Central memory CD4-positive, alpha-beta T cell (primary cell): ENCODE data around the gene KRT10.
"Not testable (repeated sequence)": the region's sequence is repeated elsewhere in the genome, so short reads cannot be mapped to it uniquely, and the experiment has no call there.

ENCODE experiments used
- DNase-seq: peaks from one replicate; pipeline ENCODE4 v3.0.0; 2022
- total RNA-seq, 3 experiments: gene quantifications; one replicate each; lab custom pipeline; 2026; lab: John Stamatoyannopoulos, UW

The KRT10 gene
- total RNA-seq: 6.9 to 16.6 (median 16.0) reads per million in 3 experiments

GRCh38 chr17:40822132-40822812, at the start of gene KRT10:
KRT10 (minus strand) TSS chr17:40822614; CDS start chr17:40822585, 29 bp downstream.
- DNase-seq: no peak

DNA sequence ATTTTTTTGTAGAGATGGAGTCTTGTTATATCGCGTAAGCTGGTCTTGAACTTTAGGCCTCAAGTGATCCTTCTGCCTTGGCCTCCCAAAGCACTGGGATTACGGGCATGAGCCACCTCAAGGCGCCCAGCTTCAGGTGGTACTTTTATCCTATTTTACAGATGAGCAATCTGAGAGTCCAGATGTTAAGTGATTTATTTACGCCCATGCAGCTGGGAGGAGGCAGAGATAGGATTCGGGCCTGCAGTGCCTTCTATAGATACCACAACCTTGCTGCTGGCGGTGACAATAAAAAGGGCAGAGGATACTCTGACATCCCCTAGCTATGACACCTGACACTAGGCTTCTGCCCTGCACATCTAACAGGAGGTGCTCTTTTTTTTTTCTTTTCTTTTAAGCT, 48.9 kb upstream of the KRT10 start:
- no peak for DNase-seq

- DNase-seq: no peak
These were observed 47.7 kb upstream of the KRT10 start for GRCh38 chr17:40870136-40870535.

DNA sequence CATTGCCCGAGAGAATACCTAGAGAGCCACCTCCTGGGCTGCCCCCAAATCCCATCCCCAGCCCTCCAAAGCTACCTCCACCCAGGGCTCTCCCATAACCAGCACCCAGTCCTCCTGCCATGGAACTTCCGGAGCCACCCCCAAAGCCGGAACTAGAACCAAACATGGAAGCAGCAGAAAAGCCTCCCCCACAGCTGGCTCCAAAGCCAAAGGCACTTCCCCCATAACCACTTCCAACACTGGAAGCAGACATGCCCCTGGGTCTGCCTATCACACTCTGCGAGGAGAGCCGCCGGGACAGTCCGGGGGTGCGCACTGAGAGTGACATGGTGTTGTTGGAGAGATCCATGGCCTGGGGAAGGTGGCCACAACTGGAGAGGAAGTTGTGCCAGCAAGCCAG, 44.4 kb upstream of the KRT10 start, which contains the start of gene KRT12:
KRT12 (minus strand) TSS at position 386 of the 400 bp plus-strand sequence; CDS start at position 349, 37 bp downstream.
- no peak for DNase-seq

DNA sequence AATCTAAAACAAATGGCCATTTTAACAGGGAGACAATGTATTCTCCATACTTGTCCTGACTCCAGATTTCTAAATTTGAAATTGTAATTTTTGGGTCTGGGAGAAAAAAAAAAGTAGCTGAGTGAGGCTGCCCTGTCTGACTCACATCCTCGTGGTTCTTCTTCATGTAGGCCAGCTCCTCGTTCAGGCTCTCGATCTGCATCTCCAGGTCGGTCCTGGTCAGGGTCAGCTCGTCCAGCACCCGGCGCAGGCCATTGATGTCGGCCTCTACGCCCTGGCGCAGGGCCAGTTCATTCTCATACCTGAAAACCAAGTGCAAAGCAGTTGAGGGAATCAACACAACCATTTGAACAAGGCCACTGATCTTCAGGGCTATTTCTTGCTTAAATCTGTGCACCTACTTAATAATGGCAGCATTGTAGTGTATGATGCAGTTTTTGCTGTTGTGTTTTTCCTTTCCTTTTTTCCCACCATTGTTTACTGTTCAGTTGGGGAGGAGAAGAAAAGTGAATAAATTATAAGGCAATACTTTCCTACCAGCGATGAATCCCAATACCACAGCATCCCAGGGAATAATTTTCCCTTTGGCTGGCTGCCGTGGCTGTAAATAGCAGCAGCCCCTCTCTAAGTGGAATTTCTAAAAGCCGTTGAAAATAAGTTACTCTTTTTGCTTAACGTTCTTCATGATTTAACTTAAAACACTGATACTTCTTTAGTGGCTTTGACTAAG, 42.4 kb upstream of the KRT10 start:
- no peak for DNase-seq

DNA sequence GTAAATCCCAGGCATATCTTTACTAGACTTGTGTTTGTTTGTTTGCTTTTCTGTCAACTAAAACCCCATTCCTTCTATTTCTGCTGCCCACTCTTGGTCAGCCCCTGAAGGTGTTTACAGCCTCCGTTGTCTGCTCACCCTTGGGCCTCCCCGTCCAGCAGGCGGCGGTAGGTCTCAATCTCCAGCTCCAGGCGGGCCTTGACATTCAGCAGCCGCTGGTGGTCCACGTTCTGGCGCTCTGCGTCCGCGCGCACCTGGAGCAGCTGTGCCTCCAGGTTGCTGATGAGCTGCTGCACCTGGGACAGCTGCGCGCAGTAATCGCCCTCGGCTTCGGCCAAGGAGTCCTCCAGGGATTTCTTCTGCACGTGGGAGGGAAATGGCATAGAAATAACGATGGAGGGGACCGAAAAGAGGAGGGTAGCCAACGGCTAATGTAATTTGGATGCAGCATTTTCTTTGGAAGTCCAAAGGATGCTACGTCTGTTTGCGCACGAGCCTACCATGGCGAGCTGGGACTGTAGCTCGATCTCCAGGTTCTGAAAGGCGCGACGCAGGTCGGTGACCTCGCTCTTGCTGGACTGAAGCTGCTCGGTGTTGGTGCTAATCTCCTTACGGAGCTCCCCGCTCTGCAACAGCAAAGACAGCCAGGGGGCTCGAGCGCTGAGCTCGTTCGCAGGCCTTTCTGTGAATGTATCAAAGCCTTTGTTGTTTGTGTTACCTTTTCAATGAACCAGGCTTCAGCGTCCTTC, 40.7 kb upstream of the KRT10 start:
- no peak for DNase-seq

DNA sequence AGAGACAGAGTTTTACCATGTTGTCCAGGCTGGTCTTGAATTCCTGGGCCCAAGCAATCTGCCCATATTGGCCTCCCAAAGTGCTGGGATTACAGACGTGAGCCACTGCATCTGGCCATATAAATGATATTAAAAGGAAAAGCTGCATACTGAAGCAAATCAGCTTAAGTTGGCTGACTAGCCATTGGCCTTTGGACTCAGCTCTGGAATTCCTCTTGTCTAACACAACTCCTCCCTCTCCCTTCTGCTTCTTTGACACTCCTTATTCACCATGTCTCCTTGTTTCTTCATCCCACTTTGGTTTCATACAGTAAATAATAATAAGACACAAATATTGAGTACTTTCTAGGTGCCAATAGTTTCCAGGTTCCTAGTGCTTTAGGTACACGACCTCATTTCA, 37.1 kb upstream of the KRT10 start:
- DNase-seq: no peak

- DNase-seq: not testable (repeated sequence)
These were observed 36.3 kb upstream of the KRT10 start for GRCh38 chr17:40858667-40859066.

GRCh38 chr17:40857535-40857934, 35.1 kb upstream of the KRT10 start:
- no peak for DNase-seq

DNA sequence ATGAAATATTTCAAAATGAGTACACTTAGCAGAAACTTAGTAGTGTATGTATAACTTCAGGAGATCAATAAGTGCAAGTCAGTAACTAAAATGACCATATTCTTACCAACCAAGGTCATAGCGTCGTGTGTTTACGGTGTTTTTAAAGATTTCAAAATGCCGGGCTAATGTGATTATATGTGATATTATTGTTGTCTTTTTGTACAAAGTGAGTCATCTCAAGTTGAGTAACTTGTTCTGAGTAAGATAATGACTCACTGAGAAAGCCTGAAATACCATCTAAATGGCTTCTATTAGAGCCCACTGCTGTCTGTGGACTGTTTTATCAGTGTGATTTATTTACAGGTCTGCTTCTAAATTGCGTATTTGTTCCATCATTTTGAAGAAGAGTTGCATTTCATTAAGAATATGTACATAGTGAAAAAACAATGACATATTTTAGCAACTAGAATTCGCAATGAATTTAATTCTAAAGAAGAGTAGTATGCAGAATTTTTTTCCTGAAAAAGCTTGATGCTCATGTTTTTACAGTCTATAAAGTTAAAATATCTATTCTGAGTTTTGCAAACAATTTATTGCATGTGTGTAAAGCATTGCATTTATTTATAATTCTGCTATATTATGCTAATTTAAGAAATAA, 31.9 kb upstream of the KRT10 start:
- no peak for DNase-seq

- DNase-seq: no peak
These were observed 29.9 kb upstream of the KRT10 start for GRCh38 chr17:40852364-40852763.

DNA sequence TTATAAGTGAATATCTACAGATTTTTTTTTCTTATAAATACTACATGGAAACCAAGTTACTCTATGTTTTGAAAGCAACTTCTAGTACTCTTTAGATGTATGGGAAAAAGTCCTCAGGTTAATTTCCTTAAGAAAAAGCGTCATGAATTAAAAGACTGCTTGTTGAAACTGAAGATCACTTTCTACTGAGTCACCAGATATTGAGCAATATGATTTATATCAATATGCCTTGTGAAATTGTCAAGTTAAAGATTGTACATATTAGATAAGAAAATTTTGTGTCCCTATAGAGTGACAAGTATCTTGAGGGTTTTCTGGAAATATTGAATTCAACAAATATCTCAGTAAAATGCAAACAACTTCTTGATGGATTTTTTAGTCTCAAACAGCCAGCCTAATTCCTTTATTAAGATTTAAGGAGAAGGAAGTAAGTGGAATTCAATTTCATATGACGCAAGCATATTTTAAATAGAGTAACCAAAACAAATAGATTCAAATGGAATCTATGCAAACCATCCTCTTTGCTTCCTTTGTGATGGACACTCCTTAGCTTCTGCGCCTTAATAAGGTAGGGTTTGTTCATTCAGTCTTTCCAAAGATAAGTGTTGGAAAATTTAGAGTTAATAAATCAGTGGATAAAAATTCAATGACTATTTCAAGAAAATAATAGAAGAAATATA, 28.0 kb upstream of the KRT10 start:
- no peak for DNase-seq

DNA sequence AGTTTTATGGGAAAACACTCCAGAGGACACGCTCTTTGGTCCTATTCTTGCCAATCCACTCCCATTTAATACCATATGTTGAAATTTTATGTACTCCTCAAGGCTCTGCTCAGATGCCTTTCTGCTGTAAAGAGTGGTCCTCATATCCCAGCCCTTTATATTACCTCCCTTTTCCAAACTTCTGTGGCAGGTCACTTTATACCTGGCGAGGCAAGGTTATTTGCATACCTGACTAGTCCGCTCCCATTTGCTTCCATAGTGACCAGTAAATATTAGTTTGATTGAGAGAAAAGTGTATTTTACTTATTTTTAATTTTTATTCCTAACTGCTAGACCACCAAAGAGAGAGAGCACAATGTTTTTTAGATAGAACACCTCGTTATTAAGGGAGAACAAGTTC, 27.3 kb upstream of the KRT10 start:
- no peak for DNase-seq

GRCh38 chr17:40848583-40849235, 26.3 kb upstream of the KRT10 start:
- no peak for DNase-seq

DNA sequence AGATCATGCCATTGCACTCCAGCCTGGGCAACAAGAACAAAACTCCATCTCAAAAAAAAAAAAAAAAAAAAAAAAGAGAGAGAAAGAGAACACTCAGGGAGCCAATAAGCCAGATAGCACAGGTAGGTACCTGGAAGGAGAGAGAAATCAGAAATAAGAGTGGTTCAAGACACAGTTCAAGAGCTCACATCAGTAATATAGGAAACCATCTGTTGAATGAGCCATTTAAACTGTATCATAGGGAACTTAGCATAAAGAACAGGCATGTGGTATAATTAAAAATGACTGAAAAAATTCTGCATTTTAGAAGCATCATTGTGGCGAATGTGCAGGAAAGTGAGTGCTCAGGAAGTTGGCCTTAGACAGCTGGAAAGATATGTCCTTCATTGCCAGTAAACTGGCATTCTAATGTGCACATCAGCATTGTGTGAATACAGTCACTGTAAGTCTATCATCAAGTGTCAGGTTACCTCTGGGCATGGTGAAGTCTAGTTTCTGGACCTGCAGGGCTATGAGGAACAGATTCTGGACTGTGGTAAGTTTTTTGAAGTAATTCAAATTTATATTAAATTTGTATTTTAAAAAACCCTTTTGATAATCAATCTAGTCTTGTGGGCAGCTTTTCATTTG, 24.2 kb upstream of the KRT10 start:
- no peak for DNase-seq

DNA sequence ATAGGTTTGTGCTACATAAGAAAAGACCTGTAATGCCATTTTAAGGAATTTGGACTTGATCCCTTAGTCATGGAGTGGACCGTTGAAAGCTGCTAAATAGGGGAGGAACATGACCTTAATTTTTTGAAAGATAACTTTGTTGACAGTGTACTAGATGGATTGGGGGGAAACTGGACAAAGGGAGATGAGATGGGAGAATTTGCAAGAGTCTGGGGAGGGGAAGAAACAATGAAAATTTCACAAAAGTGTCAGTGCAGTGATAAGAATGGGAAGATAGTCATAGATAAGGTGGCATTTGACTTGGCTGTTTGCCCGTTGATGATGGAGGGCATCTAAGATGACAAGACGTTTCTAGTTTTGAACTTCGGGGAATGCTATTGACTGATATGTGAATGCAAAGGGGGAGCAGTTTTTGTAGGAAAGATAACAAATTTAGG, 22.3 kb upstream of the KRT10 start:
- DNase-seq: no peak

- DNase-seq: no peak
These were observed 20.8 kb upstream of the KRT10 start for GRCh38 chr17:40843242-40843641.

DNA sequence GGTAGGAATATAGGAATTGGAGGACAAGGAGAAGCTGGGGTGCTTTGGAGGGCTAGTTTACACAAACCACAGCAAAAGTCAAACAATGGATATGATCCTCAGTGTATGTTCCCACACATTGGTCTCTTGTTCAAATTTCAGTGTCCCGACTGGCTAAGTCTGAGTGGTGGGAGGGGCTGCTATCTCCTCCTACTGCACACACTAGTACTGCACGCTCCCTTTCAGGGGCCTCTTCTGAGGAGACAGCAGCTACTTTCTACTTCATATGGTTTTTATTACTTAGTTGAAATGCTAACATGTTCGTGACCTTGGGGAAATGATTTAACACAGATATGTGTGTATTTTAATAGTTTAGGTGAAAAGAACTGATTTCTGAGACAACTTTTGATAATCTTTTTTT, 18.8 kb upstream of the KRT10 start:
- DNase-seq: no peak

DNA sequence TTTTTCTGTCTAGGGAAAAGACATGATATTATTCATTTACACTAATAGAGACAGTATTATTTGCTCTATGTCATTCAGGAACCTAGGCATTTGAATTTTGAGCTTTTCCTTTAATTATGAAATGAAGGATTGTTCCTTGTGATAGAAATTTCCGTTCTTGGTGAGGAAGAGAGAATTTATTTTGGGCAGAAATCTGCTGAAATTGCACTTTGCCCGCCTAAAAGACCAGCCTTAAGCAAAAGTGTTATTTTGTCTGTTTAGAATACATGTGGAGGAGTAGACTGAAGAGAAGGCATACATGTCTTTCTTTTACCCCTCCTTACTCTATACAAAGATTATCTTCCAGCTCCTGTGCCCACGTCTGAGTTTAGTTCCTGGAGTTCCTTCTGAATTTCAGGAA, 16.8 kb upstream of the KRT10 start:
- no peak for DNase-seq

DNA sequence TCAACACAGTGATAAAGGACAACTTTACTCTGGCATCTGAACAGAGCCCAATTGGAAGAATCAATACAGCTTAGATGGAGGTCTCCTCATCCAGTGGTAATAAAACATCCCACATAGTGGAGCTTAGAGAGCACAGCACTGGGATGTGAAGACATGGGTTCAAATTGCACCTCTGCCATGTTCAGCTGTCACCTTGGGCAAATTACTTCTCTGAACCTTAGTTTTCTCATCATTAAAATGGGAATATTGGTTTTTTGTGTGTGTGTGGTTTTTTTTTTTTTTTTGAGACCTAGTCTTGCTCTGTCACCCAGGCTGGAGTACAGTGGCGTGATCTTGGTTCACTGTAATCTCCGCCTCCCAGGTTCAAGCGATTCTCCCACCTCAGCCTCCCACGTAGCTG, 13.6 kb upstream of the KRT10 start:
- no peak for DNase-seq

DNA sequence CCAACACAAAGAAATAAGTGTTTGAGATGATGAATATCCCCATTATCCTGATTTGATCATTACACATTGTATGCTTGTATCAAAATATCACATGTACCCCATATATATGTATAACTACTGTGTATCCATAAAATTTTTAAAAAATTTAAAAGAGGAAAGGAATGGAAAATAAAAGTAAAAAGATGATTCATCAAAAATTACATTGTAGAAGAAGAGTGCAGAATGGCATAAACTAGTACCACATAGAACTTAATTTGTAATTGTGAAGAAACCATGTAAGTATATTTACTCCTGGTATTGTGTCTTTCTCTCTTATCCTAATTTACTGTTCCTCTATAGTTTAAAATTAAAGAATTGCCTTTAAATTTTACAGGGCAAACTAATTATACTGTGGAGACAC, 11.5 kb upstream of the KRT10 start:
- DNase-seq: no peak
